Activated naive CD8-positive, alpha-beta T cell (primary cell): ENCODE data around the gene CCDC81.
"Not testable (repeated sequence)": the region's sequence is repeated elsewhere in the genome, so short reads cannot be mapped to it uniquely, and the experiment has no call there.

Experiments used
- H3K27ac Mint-ChIP-seq: one replicate; pipeline ENCODE4 v1.8.0; 2021; ENCODE audit warnings: mixed read lengths
- H3K27me3 Mint-ChIP-seq: one replicate; pipeline ENCODE4 v1.8.0; 2021; ENCODE audit warnings: mixed read lengths
- H3K36me3 Mint-ChIP-seq: one replicate; pipeline ENCODE4 v1.8.0; 2021; ENCODE audit warnings: mixed read lengths
- H3K4me1 Mint-ChIP-seq: one replicate; pipeline ENCODE4 v1.8.0; 2021; ENCODE audit warnings: low read depth, mixed read lengths
- H3K4me3 Mint-ChIP-seq: one replicate; pipeline ENCODE4 v1.8.0; 2021; ENCODE audit warnings: mild to moderate bottlenecking, mixed read lengths
- H3K9me3 Mint-ChIP-seq: one replicate; pipeline ENCODE4 v1.8.0; 2021; ENCODE audit warnings: low read depth, mixed read lengths

CCDC81 gene

GRCh38 chr11:86414032-86414431 lies 39.3 kb downstream of the CCDC81 start:
- Mint-ChIP-seq H3K27me3 (no peaks in the 10 kb centered on the region), H3K4me3 (no peak overlapping the region), H3K36me3 (peaks cover 5% of the 10 kb centered on the region), H3K27ac (no peak overlapping the region), H3K9me3 (no peaks in the 10 kb centered on the region), H3K4me1 (no peaks in the 10 kb centered on the region)

DNA sequence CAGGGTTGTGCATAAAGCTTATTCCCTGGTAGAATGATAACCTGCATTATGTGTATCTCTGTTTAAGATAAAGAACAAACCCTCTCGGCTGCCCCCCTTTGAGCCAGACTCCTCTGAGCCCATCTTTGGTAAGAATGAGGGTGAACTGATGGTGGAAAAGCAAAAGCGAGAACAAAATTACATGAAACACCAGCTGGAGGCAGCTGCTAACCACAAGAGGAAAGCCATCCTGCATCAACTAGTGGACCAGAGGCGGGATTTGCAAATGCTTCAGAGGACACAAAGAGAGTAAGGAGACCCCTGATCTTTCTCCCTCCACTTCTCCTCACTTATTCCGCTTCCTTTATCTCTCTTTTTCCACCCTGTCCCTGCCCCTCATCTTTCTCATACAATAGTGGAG lies 40.3 kb downstream of the CCDC81 start:
- no peak overlapping the region for H3K4me3 Mint-ChIP-seq
- no peaks in the 10 kb centered on the region for H3K27me3 Mint-ChIP-seq
- H3K36me3 Mint-ChIP-seq, result peaks cover 5% of the 10 kb centered on the region
- no peaks in the 10 kb centered on the region for H3K9me3 Mint-ChIP-seq
- no peaks in the 10 kb centered on the region for H3K4me1 Mint-ChIP-seq
- no peak overlapping the region for H3K27ac Mint-ChIP-seq

- Mint-ChIP-seq H3K4me3 (no peak overlapping the region), H3K27me3 (no peaks in the 10 kb centered on the region), H3K9me3 (no peaks in the 10 kb centered on the region), H3K4me1 (no peaks in the 10 kb centered on the region), H3K27ac (no peak overlapping the region), H3K36me3 (peaks cover 5% of the 10 kb centered on the region)
Measured at GRCh38 chr11:86416494-86416893, 41.8 kb downstream of the CCDC81 start.

DNA sequence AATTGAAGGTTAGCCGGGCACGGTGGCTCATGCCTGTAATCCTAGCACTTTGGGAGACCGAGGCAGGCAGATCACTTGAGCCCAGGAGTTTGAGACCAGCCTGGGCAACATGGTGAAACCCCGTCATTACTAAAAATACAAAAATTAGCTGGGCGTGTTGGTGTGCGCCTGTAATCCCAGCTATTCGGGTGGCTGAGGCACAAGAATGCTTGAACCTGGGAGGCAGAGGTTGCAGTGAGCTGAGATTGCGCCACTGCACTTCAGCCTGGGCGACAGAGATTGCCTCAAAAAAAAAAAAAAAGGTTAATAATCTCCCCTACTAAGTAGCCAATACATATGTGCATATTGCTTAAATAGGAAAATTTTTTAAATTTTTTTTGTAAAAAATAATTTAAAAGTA lies 42.3 kb downstream of the CCDC81 start:
- not testable (repeated sequence) for H3K4me3 Mint-ChIP-seq, H3K36me3 Mint-ChIP-seq, H3K27me3 Mint-ChIP-seq, H3K27ac Mint-ChIP-seq, H3K4me1 Mint-ChIP-seq, H3K9me3 Mint-ChIP-seq

DNA sequence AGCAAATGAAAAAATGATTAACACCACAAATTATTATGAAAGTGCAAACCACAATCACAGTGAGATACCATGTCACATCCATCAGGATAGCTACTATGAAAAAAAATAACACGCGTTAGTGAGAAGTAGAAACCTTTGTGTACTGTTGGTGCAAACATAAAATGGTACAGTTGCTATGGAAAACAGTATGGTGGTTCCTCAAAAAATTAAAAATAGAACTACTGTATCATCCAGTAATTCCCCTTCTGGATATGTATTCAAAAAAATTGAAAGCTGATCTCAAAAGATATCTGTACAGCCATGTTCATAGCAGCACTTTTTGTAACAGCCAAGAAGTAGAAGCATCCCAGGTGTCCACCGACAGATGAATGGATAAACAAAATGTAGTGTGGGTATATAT lies 43.4 kb downstream of the CCDC81 start:
- Mint-ChIP-seq H3K27me3 (no peaks in the 10 kb centered on the region), H3K4me1 (no peaks in the 10 kb centered on the region), H3K9me3 (no peaks in the 10 kb centered on the region), H3K36me3 (peaks cover 4% of the 10 kb centered on the region), H3K27ac (no peak overlapping the region), H3K4me3 (no peak overlapping the region)

- no peak overlapping the region for H3K4me3 Mint-ChIP-seq
- H3K36me3 Mint-ChIP-seq, result peaks cover 4% of the 10 kb centered on the region
- H3K27me3 Mint-ChIP-seq, result no peaks in the 10 kb centered on the region
- H3K27ac Mint-ChIP-seq, result no peak overlapping the region
- H3K4me1 Mint-ChIP-seq, result no peaks in the 10 kb centered on the region
- H3K9me3 Mint-ChIP-seq, result no peaks in the 10 kb centered on the region
Measured at GRCh38 chr11:86418513-86418912, 43.8 kb downstream of the CCDC81 start.

- H3K27me3 Mint-ChIP-seq, result no peaks in the 10 kb centered on the region
- H3K4me1 Mint-ChIP-seq, result no peaks in the 10 kb centered on the region
- no peak overlapping the region for H3K27ac Mint-ChIP-seq
- H3K9me3 Mint-ChIP-seq, result no peaks in the 10 kb centered on the region
- H3K4me3 Mint-ChIP-seq, result no peak overlapping the region
- peaks cover 4% of the 10 kb centered on the region for H3K36me3 Mint-ChIP-seq
Measured at GRCh38 chr11:86418917-86419316, 44.2 kb downstream of the CCDC81 start.

DNA sequence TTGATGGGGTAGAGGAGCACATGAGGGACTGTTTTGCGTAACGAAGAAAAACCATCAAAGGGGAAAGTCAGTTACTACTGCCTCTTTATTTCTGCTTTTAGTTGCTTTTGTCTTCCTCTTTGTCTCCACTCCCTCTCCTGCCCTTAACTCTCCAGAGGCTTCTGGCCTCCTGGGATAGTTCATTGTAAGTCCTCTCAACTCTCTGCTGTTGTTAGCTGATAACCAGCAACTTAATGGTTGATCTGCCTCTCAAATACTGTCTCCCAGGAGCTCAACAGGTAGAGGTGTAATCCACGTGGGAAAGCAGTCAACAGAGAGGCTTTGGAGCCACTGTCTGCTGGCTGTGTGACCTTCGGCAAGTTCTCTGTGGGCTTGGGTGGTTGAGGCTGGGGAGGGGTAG lies 47.3 kb downstream of the CCDC81 start:
- Mint-ChIP-seq H3K4me1 (no peaks in the 10 kb centered on the region), H3K27ac (no peak overlapping the region), H3K36me3 (peaks cover 4% of the 10 kb centered on the region), H3K4me3 (no peak overlapping the region), H3K9me3 (no peaks in the 10 kb centered on the region), H3K27me3 (no peaks in the 10 kb centered on the region)

DNA sequence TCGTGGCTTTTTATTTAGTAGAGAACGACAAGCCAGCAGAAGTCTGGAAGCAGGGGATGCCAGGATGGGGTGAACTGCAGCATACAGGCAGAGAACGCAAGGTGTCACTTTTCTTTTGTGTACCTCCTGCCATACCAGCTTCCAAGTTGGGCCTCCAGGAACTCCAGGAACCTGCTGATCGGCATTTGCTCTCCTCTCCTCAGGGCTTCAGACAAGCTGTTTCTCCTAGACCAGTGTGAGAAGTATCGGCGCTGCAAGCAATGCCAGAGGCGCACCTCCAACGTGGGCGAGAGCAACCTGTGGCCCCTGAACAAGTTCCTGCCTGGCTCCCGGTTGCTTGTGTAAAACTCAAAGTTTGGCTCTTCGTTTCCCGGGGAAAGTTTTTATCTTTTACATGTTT lies 47.7 kb downstream of the CCDC81 start:
- Mint-ChIP-seq H3K27me3 (no peaks in the 10 kb centered on the region), H3K4me1 (no peaks in the 10 kb centered on the region), H3K36me3 (peaks cover 4% of the 10 kb centered on the region), H3K9me3 (no peaks in the 10 kb centered on the region), H3K4me3 (no peak overlapping the region), H3K27ac (no peak overlapping the region)

GRCh38 chr11:86423488-86423887 lies 48.8 kb downstream of the CCDC81 start:
- not testable (repeated sequence) for H3K27ac Mint-ChIP-seq, H3K4me3 Mint-ChIP-seq, H3K36me3 Mint-ChIP-seq, H3K27me3 Mint-ChIP-seq, H3K4me1 Mint-ChIP-seq, H3K9me3 Mint-ChIP-seq

DNA sequence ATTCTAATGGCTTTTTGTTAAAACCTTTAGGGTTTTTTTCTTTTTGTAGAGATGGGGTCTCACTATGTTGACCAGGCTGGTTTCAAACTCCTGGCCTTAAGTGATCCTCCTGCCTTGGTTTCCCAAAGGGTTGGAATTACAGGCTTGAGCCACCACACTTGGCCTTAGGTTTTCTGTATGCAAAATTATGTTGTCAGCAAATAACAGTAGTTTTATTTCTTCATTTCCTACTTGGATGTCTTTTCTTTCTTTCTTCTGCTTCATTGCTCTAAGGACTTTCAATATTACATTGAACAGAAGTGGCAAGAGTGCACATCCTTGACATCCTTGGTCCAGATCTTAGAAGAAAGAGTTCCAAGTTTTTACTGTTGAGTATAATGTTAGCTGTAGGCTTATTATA lies 52.8 kb downstream of the CCDC81 start:
- Mint-ChIP-seq H3K9me3 (no peaks in the 10 kb centered on the region), H3K27me3 (no peaks in the 10 kb centered on the region), H3K4me3 (no peak overlapping the region), H3K36me3 (peaks cover 7% of the 10 kb centered on the region), H3K4me1 (no peaks in the 10 kb centered on the region), H3K27ac (no peak overlapping the region)

- H3K9me3 Mint-ChIP-seq, result no peaks in the 10 kb centered on the region
- H3K27me3 Mint-ChIP-seq, result no peaks in the 10 kb centered on the region
- no peak overlapping the region for H3K4me3 Mint-ChIP-seq
- H3K36me3 Mint-ChIP-seq, result peaks cover 4% of the 10 kb centered on the region
- no peak overlapping the region for H3K27ac Mint-ChIP-seq
- no peaks in the 10 kb centered on the region for H3K4me1 Mint-ChIP-seq
Measured at GRCh38 chr11:86431258-86431657, 56.6 kb downstream of the CCDC81 start.

- H3K27ac Mint-ChIP-seq, H3K27me3 Mint-ChIP-seq, H3K36me3 Mint-ChIP-seq: not testable (repeated sequence)
Measured at GRCh38 chr11:86433361-86434095, 58.8 kb downstream of the CCDC81 start.

DNA sequence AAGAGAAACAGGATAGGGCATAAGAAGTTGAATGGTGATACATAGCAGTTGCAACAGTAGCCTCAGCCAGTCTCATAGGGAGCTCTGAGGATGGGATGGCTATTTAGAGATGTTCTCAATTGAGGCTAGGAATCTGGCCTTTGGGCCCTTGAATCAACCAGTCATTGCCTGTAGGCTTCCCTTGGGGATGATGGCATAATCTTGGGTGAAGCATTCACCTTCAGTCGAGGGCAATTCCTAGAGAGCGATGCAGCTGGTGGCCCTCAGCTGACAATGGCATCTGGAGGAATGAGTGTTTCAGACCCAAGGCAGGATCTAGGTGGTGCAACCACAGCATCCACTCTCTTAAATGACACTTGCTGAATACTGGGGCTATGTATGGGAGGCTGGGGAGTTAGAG lies 61.0 kb downstream of the CCDC81 start:
- H3K9me3 Mint-ChIP-seq, result no peaks in the 10 kb centered on the region
- H3K4me3 Mint-ChIP-seq, result no peak overlapping the region
- no peak overlapping the region for H3K27ac Mint-ChIP-seq
- no peaks in the 10 kb centered on the region for H3K4me1 Mint-ChIP-seq
- no peaks in the 10 kb centered on the region for H3K27me3 Mint-ChIP-seq
- H3K36me3 Mint-ChIP-seq, result no peaks in the 10 kb centered on the region

More at GRCh38 chr11:86433361-86434095, 58.8 kb downstream of the CCDC81 start:
- not testable (repeated sequence) for H3K9me3 Mint-ChIP-seq, H3K4me1 Mint-ChIP-seq, H3K4me3 Mint-ChIP-seq

GRCh38 chr11:86438685-86439084 lies 64.0 kb downstream of the CCDC81 start:
- no peak overlapping the region for H3K27ac Mint-ChIP-seq
- peaks cover 10% of the 10 kb centered on the region for H3K4me1 Mint-ChIP-seq
- no peaks in the 10 kb centered on the region for H3K9me3 Mint-ChIP-seq
- H3K27me3 Mint-ChIP-seq, result no peaks in the 10 kb centered on the region
- H3K36me3 Mint-ChIP-seq, result no peaks in the 10 kb centered on the region
- no peak overlapping the region for H3K4me3 Mint-ChIP-seq

DNA sequence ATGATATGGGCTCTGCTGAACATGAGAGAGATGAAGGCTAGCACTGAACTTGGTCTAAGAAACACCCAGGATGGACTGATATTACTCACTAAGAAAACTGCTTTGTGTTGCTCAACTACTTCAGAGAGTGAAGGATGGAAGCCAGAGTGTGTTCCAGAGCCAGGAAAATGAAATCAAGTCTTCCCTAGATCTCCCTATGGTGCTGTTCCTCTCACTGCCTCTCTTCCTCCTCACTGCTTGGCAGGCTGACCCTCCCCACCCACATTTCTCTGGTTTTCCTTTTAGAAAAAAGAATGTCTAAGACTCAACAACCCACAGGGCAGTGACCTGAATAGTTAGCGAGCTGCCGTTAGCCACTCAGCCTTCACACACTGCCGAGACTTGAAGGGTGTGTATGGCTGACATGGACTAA lies 65.6 kb downstream of the CCDC81 start:
- peak overlapping the region; percentile 31 for H3K27ac Mint-ChIP-seq
- H3K9me3 Mint-ChIP-seq, result no peaks in the 10 kb centered on the region
- H3K4me3 Mint-ChIP-seq, result no peak overlapping the region
- H3K36me3 Mint-ChIP-seq, result peaks cover 3% of the 10 kb centered on the region
- no peaks in the 10 kb centered on the region for H3K27me3 Mint-ChIP-seq
- peaks cover 19% of the 10 kb centered on the region for H3K4me1 Mint-ChIP-seq
